GM23248 (cell line): Measurements from ENCODE around the gene ELFN1.

Source experiments
- EZH2 ChIP-seq: fragments of 200-600 bp; sonication (generic); IDR thresholded peaks from 2 replicates; pipeline ENCODE4 v1.6.1; 2018; ENCODE audit warnings: antibody characterized with exemption, mild to moderate bottlenecking; ENCODE audit not compliant: insufficient read depth, poor library complexity, severe bottlenecking
- EZH2phosphoT487 ChIP-seq: fragments of 200-600 bp; sonication (generic); IDR thresholded peaks from 2 replicates; pipeline ENCODE4 v1.6.1; 2018; ENCODE audit warnings: antibody characterized with exemption, moderate library complexity, mild to moderate bottlenecking, low read depth; ENCODE audit not compliant: insufficient read depth

- TF ChIP-seq EZH2phosphoT487 = no peak
- TF ChIP-seq EZH2 = no peak
These were observed 67.4 kb downstream of the ELFN1 start for GRCh38 chr7:1737523-1737922.
